Stimulated activated CD4-positive, alpha-beta T cell treated with anti-CD3 and anti-CD28 coated beads, Interleukin-12 subunit alpha, Interleukin-12 subunit beta, amount 100 ng/mL, for 24 hours (primary cell): ENCODE data around the gene SBNO1.
"Not testable (repeated sequence)": the region's sequence is repeated elsewhere in the genome, so short reads cannot be mapped to it uniquely, and the experiment has no call there.

Experiments used
- DNase-seq, 2 experiments: peaks; one replicate each; pipeline ENCODE4 v3.0.0-alpha.2; 2020; ENCODE audit warnings: low read depth in 2 of 2

The SBNO1 gene

GRCh38 chr12:123248996-123249741 is 115.5 kb downstream of the SBNO1 start:
- not testable (repeated sequence) for DNase-seq

- not testable (repeated sequence) for DNase-seq
Observed at GRCh38 chr12:123248129-123248528, 116.5 kb downstream of the SBNO1 start.

- no peak for DNase-seq
Observed at GRCh38 chr12:123245678-123246077, 119.0 kb downstream of the SBNO1 start.

GRCh38 chr12:123243671-123244262 is 120.9 kb downstream of the SBNO1 start:
- DNase-seq: no peak

GRCh38 chr12:123242116-123242904 is 122.3 kb downstream of the SBNO1 start:
- no peak for DNase-seq
